PFSK-1 (cell line): ENCODE data around the gene CD8A.

Source experiments
- FOXP2 ChIP-seq: optimal IDR thresholded peaks from 2 replicates; pipeline ENCODE3; 2011; ENCODE audit warnings: borderline replicate concordance, control low read depth, inconsistent platforms; ENCODE audit not compliant: insufficient read depth; ENCODE audit errors: extremely low read length, extremely low read depth
- POLR2AphosphoS5 ChIP-seq: IDR thresholded peaks from 2 replicates; pipeline ENCODE4 v1.6.1; 2012; ENCODE audit warnings: low read depth, mild to moderate bottlenecking, control low read depth, low read length, moderate library complexity
- SIN3A ChIP-seq: IDR thresholded peaks from 2 replicates; pipeline ENCODE4 v1.6.1; 2012; ENCODE audit warnings: mild to moderate bottlenecking, low read length, moderate library complexity, borderline replicate concordance; ENCODE audit not compliant: insufficient read depth
- TAF1 ChIP-seq: IDR thresholded peaks from 2 replicates; pipeline ENCODE4 v1.6.1; 2012; ENCODE audit warnings: low read length, control low read depth, borderline replicate concordance; ENCODE audit not compliant: insufficient read depth
- TF ChIP-seq, protein P1 (sequence below), 2 experiments: IDR thresholded peaks; 2 replicates each; pipeline versions ENCODE4 v1.6.1 to v1.8.0; 2011 to 2012; ENCODE audit warnings: low read depth in 2 of 2, low read length in 2 of 2, control low read depth in 1 of 2, inconsistent platforms in 1 of 2, mild to moderate bottlenecking in 1 of 2, moderate library complexity in 1 of 2; ENCODE audit not compliant: insufficient read depth in 1 of 2

DNA sequence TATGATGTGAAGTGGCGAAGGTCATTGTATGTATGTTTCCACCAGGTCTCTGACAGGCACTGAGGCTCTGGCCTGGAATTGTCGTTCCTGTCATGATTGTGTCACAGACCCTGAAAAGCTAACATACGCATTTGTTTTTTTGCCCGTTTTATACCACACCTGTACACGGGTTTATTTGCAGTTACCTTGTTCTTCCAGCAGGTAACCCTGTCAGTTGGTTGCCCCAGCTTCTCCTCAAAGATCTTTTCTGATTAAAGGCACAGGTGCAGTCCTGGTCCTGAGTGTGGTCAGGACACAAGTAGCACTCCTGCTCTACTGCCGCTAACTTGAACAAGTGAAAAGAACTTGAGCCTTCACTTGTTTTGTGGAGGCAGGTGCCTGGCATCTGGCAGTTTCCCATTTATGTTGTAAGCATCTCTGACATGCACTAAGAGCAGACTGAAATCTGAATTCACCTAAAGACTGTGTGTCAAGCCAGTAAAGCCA lies 19.9 kb downstream of the CD8A start:
- TF ChIP-seq POLR2AphosphoS5 (no peak), SIN3A (no peak), TAF1 (no peak), FOXP2 (no peak)
- TF ChIP-seq, protein P1, sequence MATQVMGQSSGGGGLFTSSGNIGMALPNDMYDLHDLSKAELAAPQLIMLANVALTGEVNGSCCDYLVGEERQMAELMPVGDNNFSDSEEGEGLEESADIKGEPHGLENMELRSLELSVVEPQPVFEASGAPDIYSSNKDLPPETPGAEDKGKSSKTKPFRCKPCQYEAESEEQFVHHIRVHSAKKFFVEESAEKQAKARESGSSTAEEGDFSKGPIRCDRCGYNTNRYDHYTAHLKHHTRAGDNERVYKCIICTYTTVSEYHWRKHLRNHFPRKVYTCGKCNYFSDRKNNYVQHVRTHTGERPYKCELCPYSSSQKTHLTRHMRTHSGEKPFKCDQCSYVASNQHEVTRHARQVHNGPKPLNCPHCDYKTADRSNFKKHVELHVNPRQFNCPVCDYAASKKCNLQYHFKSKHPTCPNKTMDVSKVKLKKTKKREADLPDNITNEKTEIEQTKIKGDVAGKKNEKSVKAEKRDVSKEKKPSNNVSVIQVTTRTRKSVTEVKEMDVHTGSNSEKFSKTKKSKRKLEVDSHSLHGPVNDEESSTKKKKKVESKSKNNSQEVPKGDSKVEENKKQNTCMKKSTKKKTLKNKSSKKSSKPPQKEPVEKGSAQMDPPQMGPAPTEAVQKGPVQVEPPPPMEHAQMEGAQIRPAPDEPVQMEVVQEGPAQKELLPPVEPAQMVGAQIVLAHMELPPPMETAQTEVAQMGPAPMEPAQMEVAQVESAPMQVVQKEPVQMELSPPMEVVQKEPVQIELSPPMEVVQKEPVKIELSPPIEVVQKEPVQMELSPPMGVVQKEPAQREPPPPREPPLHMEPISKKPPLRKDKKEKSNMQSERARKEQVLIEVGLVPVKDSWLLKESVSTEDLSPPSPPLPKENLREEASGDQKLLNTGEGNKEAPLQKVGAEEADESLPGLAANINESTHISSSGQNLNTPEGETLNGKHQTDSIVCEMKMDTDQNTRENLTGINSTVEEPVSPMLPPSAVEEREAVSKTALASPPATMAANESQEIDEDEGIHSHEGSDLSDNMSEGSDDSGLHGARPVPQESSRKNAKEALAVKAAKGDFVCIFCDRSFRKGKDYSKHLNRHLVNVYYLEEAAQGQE (IDR thresholded peaks at IDR 0.05; ENCODE audit: insufficient read depth in 1 of 2, low read depth in 2 of 2, low read length in 2 of 2): no peak
